HepG2 (cell line): Measurements from ENCODE around the gene CAMKMT. TPM values are rescaled to one million over a fixed set of nuclear protein-coding genes. Genes with fewer than 3 reads are reported as not detected.

Source experiments
- ATAC-seq: fragments of 200-7000 bp; cut with Tn5 transposase; 3 replicates; pipeline ENCODE4 v1.9.1; 2020; ENCODE audit warnings: mild to moderate bottlenecking, moderate library complexity
- BruUV-seq: library from RNA; stranded (reverse); fragments of 400-500 nt; replicated peaks from 2 replicates; lab custom pipeline; 2021; lab: Mats Ljungman, UMichigan
- CTCF ChIA-PET: fragments of 300-600 bp; formaldehyde crosslinking; extraction: SDS; loops from one replicate; lab custom pipeline; 2021; ENCODE audit warnings: low total read pairs, inconsistent platforms, low intra/inter-chr PET ratio; lab: Yijun Ruan, JAX
- POLR2A ChIA-PET: fragments of 350-600 bp; sonication (Branson Sonifier 250); formaldehyde crosslinking; loops from one replicate; lab custom pipeline; 2020; ENCODE audit warnings: antibody characterized with exemption, inconsistent platforms; lab: Yijun Ruan, JAX
- DNase-seq: peaks from one replicate; pipeline ENCODE4 v3.0.0-alpha.2; 2015; ENCODE audit warnings: low spot score
- FAIRE-seq: peaks from 3 replicates; lab custom pipeline; 2011; peaks lifted over from hg19 to GRCh38; lab: Jason Lieb, UNC
- H2AFZ ChIP-seq: one replicate; pipeline ENCODE4 v1.6.1; 2011; ENCODE audit warnings: low read length, inconsistent platforms
- H3K27ac ChIP-seq: fragments of 300-600 bp; 3 replicates; pipeline ENCODE4 v1.8.0; 2011; ENCODE audit warnings: mixed run types, mild to moderate bottlenecking, mixed read lengths, low read length, inconsistent platforms; ENCODE audit not compliant: insufficient read depth; ENCODE audit errors: extremely low read length
- H3K27me3 ChIP-seq, 2 experiments: fragments of 200-600 bp in 1 of 2; 2 replicates in 1 of 2; 3 replicates in 1 of 2; pipeline versions ENCODE4 v1.6.0 to v1.8.0; 2011; ENCODE audit warnings: low read length in 2 of 2, mild to moderate bottlenecking in 2 of 2, moderate library complexity in 2 of 2, inconsistent platforms in 1 of 2; ENCODE audit not compliant: insufficient read depth in 2 of 2, control insufficient read depth in 1 of 2
- H3K36me3 ChIP-seq, 2 experiments: fragments of 200-600 bp in 1 of 2; replicated peaks in 1 of 2; 2 replicates in 1 of 2; 3 replicates in 1 of 2; pipeline versions ENCODE4 v1.5.1 to v1.8.0; 2011; ENCODE audit warnings: low read length in 2 of 2, inconsistent platforms in 1 of 2; ENCODE audit not compliant: insufficient read depth in 2 of 2, control insufficient read depth in 1 of 2
- H3K4me1 ChIP-seq: 2 replicates; pipeline ENCODE4 v1.5.1; 2012; ENCODE audit warnings: low read length, inconsistent platforms; ENCODE audit not compliant: insufficient read depth
- H3K4me2 ChIP-seq: 2 replicates; pipeline ENCODE4 v1.6.0; 2011; ENCODE audit warnings: low read depth, low read length, inconsistent platforms
- H3K4me3 ChIP-seq, 3 experiments: fragments of 200-600 bp in 1 of 3; sonication (generic), shearing (Covaris generic) in 1 of 3; replicated peaks in 1 of 3; 2 replicates each; pipeline ENCODE4 v1.5.1; 2011 to 2016; ENCODE audit warnings: low read length in 3 of 3, inconsistent platforms in 2 of 3, low read depth in 2 of 3, mild to moderate bottlenecking in 2 of 3, control low read depth in 1 of 3, mixed read lengths in 1 of 3; ENCODE audit not compliant: insufficient read depth in 1 of 3
- H3K79me2 ChIP-seq: one replicate; pipeline ENCODE4 v1.6.1; 2011; ENCODE audit warnings: low read length, inconsistent platforms; ENCODE audit not compliant: insufficient read depth
- H3K9ac ChIP-seq: 2 replicates; pipeline ENCODE4 v1.6.0; 2011; ENCODE audit warnings: mild to moderate bottlenecking, low read depth, low read length, inconsistent platforms; ENCODE audit not compliant: insufficient read depth
- H3K9me3 ChIP-seq: 2 replicates; pipeline ENCODE4 v1.5.1; 2012; ENCODE audit warnings: mild to moderate bottlenecking, low read length
- H4K20me1 ChIP-seq: 2 replicates; pipeline ENCODE4 v1.6.0; 2011; ENCODE audit warnings: inconsistent platforms, mild to moderate bottlenecking, low read length, moderate library complexity; ENCODE audit not compliant: insufficient read depth
- ARHGAP35 ChIP-seq: sonication (generic); formaldehyde crosslinking; IDR thresholded peaks from 2 replicates; pipeline ENCODE4 v1.9.0; 2022; ENCODE audit warnings: mild to moderate bottlenecking, inconsistent platforms, moderate library complexity, missing genetic modification reagents, borderline replicate concordance
- JUNB ChIP-seq: sonication (generic); formaldehyde crosslinking; IDR thresholded peaks from 2 replicates; pipeline ENCODE4 v1.8.0; 2022; ENCODE audit warnings: missing genetic modification reagents, mild to moderate bottlenecking, borderline replicate concordance
- KAT8 ChIP-seq: IDR thresholded peaks from 2 replicates; pipeline ENCODE4 v1.6.1; 2016; ENCODE audit warnings: missing genetic modification reagents, missing compliant biosample characterization
- KDM2A ChIP-seq: sonication (generic); formaldehyde crosslinking; IDR thresholded peaks from 2 replicates; pipeline ENCODE4 v1.4.0; 2020; ENCODE audit warnings: low read depth, missing genetic modification reagents, borderline replicate concordance
- MED8 ChIP-seq: sonication (generic); formaldehyde crosslinking; IDR thresholded peaks from 2 replicates; pipeline ENCODE4 v1.8.1; 2023; ENCODE audit warnings: mild to moderate bottlenecking, missing genetic modification reagents; ENCODE audit not compliant: insufficient replicate concordance
- MTA1 ChIP-seq: sonication (generic); formaldehyde crosslinking; IDR thresholded peaks from 2 replicates; pipeline ENCODE4 v1.4.0; 2020; ENCODE audit warnings: missing genetic modification reagents, mild to moderate bottlenecking, borderline replicate concordance
- XRCC5 ChIP-seq: fragments of 200-400 bp; formaldehyde crosslinking; optimal IDR thresholded peaks from 2 replicates; pipeline ENCODE3; 2017; ENCODE audit warnings: mild to moderate bottlenecking, low read length
- ZNF230 ChIP-seq: sonication (generic); formaldehyde crosslinking; IDR thresholded peaks from 2 replicates; pipeline ENCODE4 v1.4.0; 2020; ENCODE audit warnings: mild to moderate bottlenecking, missing genetic modification reagents
- ZNF33A ChIP-seq: sonication (generic); formaldehyde crosslinking; IDR thresholded peaks from 2 replicates; pipeline ENCODE4 v1.5.1; 2020; ENCODE audit warnings: missing genetic modification reagents, mild to moderate bottlenecking, moderate library complexity, borderline replicate concordance
- ZNF652 ChIP-seq: IDR thresholded peaks from 2 replicates; pipeline ENCODE4 v1.6.1; 2016; ENCODE audit warnings: low read depth, borderline replicate concordance
- ZNF709 ChIP-seq: sonication (generic); formaldehyde crosslinking; IDR thresholded peaks from 2 replicates; pipeline ENCODE4 v1.5.0; 2020; ENCODE audit warnings: mild to moderate bottlenecking, missing genetic modification reagents
- ZNF883 ChIP-seq: sonication (generic); formaldehyde crosslinking; IDR thresholded peaks from 2 replicates; pipeline ENCODE4 v1.5.1; 2020; ENCODE audit warnings: mild to moderate bottlenecking, missing genetic modification reagents; ENCODE audit errors: not compliant biosample characterization
- ZSCAN22 ChIP-seq: sonication (generic); formaldehyde crosslinking; IDR thresholded peaks from 2 replicates; pipeline ENCODE4 v1.4.0; 2020; ENCODE audit warnings: mild to moderate bottlenecking, missing genetic modification reagents
- WGBS: methylation state at CpG from one replicate; pipeline ENCODE4 v1.1.6; 2017; ENCODE audit warnings: low lambda C conversion rate; 5-methylcytosine and 5-hydroxymethylcytosine counted together
- in situ Hi-C: cut with HindIII; loops from 2 replicates; pipeline ENCODE4 v1.10.0; 2017; ENCODE audit warnings: low pct_unique_long_range_greater_than_20kb; ENCODE audit not compliant: extremely low pct_ligation_motif_present
- intact Hi-C: fragments of 100-400 bp; cut with micrococcal nuclease; formaldehyde crosslinking; loops from one replicate; pipeline ENCODE4 v1.10.0; 2022; ENCODE audit not compliant: unreplicated experiment
- polyA plus RNA-seq, 8 experiments: library from polyadenylated mRNA; depleted of rRNA in 3 of 8; stranded (reverse) in 7 of 8; unstranded in 1 of 8; fragments of >200 nt; fragmentation: Illumina TruSeq in 4 of 8; extraction: Trizol in 4 of 8; gene quantifications; 2 replicates each; pipeline versions ENCODE4 v1.2.1 to v1.2.3, GENCODE V29; 2011 to 2016; ENCODE audit warnings: low read depth in 4 of 8, missing spikeins in 1 of 8, mixed read lengths in 1 of 8; ENCODE audit not compliant: insufficient read depth in 1 of 8
- total RNA-seq, 5 experiments: library from RNA; depleted of rRNA; stranded (reverse); fragments of >200 nt; fragmentation: Illumina TruSeq; extraction: Trizol; gene quantifications; 2 replicates each; pipeline ENCODE4 v1.2.3, GENCODE V29; 2016; ENCODE audit warnings: low read depth in 1 of 5
- TF ChIP-seq, protein P1 (sequence below): sonication (generic); formaldehyde crosslinking; IDR thresholded peaks from 2 replicates; pipeline ENCODE4 v1.5.1; 2020; ENCODE audit warnings: missing genetic modification reagents, mild to moderate bottlenecking, borderline replicate concordance
- TF ChIP-seq, protein P2 (sequence below): sonication (generic); formaldehyde crosslinking; IDR thresholded peaks from 2 replicates; pipeline ENCODE4 v1.5.0; 2020; ENCODE audit warnings: missing genetic modification reagents
- TF ChIP-seq, protein P3 (sequence below): sonication (generic); formaldehyde crosslinking; IDR thresholded peaks from 2 replicates; pipeline ENCODE4 v1.8.0; 2022; ENCODE audit warnings: missing genetic modification reagents, mild to moderate bottlenecking, inconsistent platforms, borderline replicate concordance
- TF ChIP-seq, protein P4 (sequence below): sonication (generic); formaldehyde crosslinking; IDR thresholded peaks from 2 replicates; pipeline ENCODE4 v1.4.0; 2020; ENCODE audit warnings: mild to moderate bottlenecking, missing genetic modification reagents

CAMKMT gene
- total and polyA plus RNA-seq, 2 of the 13 experiments (the other 11 are each of a cell fraction or from before 2014, with no cell fraction given): 6.9 to 20.8 TPM

DNA sequence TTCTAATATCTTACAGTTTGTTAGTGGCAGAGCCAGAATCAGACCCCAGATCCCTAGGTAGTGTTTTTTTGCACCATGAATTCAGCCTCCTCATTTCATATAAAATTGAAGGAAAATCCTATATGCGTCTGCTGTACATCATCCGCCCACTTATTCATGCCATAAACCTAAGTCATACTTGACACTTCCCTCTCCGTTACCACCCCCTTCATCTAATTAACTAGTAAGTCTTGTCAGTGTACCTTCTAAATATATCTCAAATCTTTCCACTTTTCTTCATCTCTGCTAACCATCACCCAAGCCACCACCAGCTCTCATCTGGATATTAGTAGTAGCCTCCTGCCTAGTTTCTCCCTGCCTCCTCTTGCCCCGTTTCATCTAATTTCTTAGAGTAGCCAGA lies 331.1 kb downstream of the CAMKMT start (continued):
- no peak for TF ChIP-seq ZNF33A (CRISPR knock-in tag)
- TF ChIP-seq, protein P1, sequence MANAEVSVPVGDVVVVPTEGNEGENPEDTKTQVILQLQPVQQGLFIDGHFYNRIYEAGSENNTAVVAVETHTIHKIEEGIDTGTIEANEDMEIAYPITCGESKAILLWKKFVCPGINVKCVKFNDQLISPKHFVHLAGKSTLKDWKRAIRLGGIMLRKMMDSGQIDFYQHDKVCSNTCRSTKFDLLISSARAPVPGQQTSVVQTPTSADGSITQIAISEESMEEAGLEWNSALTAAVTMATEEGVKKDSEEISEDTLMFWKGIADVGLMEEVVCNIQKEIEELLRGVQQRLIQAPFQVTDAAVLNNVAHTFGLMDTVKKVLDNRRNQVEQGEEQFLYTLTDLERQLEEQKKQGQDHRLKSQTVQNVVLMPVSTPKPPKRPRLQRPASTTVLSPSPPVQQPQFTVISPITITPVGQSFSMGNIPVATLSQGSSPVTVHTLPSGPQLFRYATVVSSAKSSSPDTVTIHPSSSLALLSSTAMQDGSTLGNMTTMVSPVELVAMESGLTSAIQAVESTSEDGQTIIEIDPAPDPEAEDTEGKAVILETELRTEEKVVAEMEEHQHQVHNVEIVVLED: no peak
- no peak for TF ChIP-seq ZSCAN22 (CRISPR knock-in tag)
- no peak for TF ChIP-seq ZNF652 (CRISPR knock-in tag)
- TF ChIP-seq, protein P2, sequence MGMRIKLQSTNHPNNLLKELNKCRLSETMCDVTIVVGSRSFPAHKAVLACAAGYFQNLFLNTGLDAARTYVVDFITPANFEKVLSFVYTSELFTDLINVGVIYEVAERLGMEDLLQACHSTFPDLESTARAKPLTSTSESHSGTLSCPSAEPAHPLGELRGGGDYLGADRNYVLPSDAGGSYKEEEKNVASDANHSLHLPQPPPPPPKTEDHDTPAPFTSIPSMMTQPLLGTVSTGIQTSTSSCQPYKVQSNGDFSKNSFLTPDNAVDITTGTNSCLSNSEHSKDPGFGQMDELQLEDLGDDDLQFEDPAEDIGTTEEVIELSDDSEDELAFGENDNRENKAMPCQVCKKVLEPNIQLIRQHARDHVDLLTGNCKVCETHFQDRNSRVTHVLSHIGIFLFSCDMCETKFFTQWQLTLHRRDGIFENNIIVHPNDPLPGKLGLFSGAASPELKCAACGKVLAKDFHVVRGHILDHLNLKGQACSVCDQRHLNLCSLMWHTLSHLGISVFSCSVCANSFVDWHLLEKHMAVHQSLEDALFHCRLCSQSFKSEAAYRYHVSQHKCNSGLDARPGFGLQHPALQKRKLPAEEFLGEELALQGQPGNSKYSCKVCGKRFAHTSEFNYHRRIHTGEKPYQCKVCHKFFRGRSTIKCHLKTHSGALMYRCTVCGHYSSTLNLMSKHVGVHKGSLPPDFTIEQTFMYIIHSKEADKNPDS (CRISPR knock-in tag): no peak
- TF ChIP-seq, all 625 proteins: peak for 0

DNA sequence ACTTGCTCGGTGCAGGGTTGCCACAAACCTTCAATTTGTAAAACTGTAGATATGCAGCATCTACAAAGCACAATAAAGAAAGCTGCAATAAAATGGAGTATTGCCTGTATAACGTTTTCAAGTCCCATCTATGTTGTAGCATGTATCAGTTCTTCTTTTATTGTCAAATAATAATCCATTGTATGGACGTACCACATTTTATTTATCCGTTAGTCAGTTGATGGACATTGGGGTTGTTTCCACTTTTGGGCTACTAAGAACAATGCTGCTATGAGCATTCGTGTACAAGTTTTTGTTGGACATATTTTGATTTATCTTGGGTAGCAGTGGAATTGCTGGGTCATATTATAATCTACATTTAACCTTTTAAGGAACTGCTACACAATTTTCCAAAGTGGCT lies 339.1 kb downstream of the CAMKMT start:
- BruUV-seq: no TSS peak
- WGBS: 69% methylated on average over 5 of the region's 5 CpGs
- intact Hi-C loops: no loop called here

More for the DNA sequence above, 339.1 kb downstream of the CAMKMT start:
- Histone ChIP-seq H3K36me3 (no peaks in the 10 kb centered on the region), H3K9me3 (no peaks in the 10 kb centered on the region), H3K27me3 (no peaks in the 10 kb centered on the region), H2AFZ (no peak overlapping the region), H3K4me1 (no peaks in the 10 kb centered on the region), H3K27ac (no peak overlapping the region), H3K79me2 (no peaks in the 10 kb centered on the region), H4K20me1 (no peaks in the 10 kb centered on the region), H3K4me2 (no peak overlapping the region), H3K4me3 (no peak overlapping the region), H3K9ac (no peak overlapping the region)
- no peak for TF ChIP-seq JUNB (CRISPR knock-in tag)
- TF ChIP-seq, protein P3, sequence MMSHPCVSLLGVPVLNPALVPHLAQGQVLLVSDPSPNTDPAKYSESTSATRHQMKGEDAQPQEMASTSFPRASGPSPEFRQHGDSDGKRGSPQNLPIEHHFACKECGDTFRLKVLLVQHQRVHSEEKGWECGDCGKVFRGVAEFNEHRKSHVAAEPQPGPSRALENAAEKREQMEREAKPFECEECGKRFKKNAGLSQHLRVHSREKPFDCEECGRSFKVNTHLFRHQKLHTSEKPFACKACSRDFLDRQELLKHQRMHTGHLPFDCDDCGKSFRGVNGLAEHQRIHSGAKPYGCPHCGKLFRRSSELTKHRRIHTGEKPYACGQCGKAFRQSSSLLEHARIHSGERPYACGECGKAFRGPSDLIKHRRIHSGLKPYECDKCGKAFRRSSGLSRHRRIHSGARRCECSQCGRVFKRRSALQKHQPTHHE (CRISPR knock-in tag): no peak
- TF ChIP-seq KAT8 (CRISPR knock-in tag): no peak
- no peak for TF ChIP-seq MTA1
- no peak for TF ChIP-seq XRCC5
- TF ChIP-seq, protein P4, sequence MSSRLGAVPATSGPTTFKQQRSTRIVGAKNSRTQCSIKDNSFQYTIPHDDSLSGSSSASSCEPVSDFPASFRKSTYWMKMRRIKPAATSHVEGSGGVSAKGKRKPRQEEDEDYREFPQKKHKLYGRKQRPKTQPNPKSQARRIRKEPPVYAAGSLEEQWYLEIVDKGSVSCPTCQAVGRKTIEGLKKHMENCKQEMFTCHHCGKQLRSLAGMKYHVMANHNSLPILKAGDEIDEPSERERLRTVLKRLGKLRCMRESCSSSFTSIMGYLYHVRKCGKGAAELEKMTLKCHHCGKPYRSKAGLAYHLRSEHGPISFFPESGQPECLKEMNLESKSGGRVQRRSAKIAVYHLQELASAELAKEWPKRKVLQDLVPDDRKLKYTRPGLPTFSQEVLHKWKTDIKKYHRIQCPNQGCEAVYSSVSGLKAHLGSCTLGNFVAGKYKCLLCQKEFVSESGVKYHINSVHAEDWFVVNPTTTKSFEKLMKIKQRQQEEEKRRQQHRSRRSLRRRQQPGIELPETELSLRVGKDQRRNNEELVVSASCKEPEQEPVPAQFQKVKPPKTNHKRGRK (CRISPR knock-in tag): no peak
- no peak for TF ChIP-seq ZNF709
- TF ChIP-seq KDM2A (CRISPR knock-in tag): no peak
- no peak for TF ChIP-seq ZNF883 (CRISPR knock-in tag)
- TF ChIP-seq ARHGAP35: no peak
- TF ChIP-seq MED8 (CRISPR knock-in tag): no peak
- TF ChIP-seq ZNF230: no peak
- FAIRE-seq: no peak
- POLR2A ChIA-PET: no interaction called here
- DNase-seq: no peak
- CTCF ChIA-PET: no interaction called here
- ATAC-seq: no peak
- in situ Hi-C loops: no loop called here
